ENCODE results near the gene AP2A2. TPM values are rescaled to one million over a fixed set of nuclear protein-coding genes. Genes with fewer than 3 reads are reported as not detected.

AP2A2 gene
- total RNA-seq, 4 donors from 2014 or later = 70.5 to 130 (median 102) TPM

GRCh38 chr11:1052133-1053011, 126.7 kb downstream of the AP2A2 start:
- Histone ChIP-seq H3K27me3 (peaks cover 50% of the 10 kb centered on the region), H3K4me3 (no peak overlapping the region), H3K4me1 (peaks cover 8 to 46% (median 25%) of the 10 kb centered on the region in 4 donors), H3K36me3 (no peaks in the 10 kb centered on the region), H3K9me3 (no peaks in the 10 kb centered on the region), H3K27ac (peak overlapping the region in 3 of 4 donors; percentile 84 to 90 (median 84))
- TF ChIP-seq POLR2A (IDR thresholded peaks at IDR 0.05) = no peak
- TF ChIP-seq EP300 (IDR thresholded peaks at IDR 0.05; ENCODE audit: low read depth) = no peak
- no peak for TF ChIP-seq POLR2AphosphoS5 (IDR thresholded peaks at IDR 0.05)
- TF ChIP-seq CTCF (IDR thresholded peaks at IDR 0.05) = no peak
- intact Hi-C loops (cut with DNase I; ENCODE audit: low total_unique reads) = loop anchor here (10.0 kb wide), 1 partner anchor 198 kb away; no protein-coding TSS in a partner anchor
- in situ Hi-C loops (cut with MboI; ENCODE audit: low pct_ligation_motif_present in 1 of 4, low pct_unique_long_range_greater_than_20kb in 1 of 4, low sequenced_read_pairs in 3 of 4) = no loop called here
- DNase-seq = no peak
- WGBS, 2 donors (ENCODE audit: low coverage in 1 of 2) = 75% methylated on average over 22 of the region's 25 CpGs; no CpG with 5 or more reads in 1 of the 2 donors

DNA sequence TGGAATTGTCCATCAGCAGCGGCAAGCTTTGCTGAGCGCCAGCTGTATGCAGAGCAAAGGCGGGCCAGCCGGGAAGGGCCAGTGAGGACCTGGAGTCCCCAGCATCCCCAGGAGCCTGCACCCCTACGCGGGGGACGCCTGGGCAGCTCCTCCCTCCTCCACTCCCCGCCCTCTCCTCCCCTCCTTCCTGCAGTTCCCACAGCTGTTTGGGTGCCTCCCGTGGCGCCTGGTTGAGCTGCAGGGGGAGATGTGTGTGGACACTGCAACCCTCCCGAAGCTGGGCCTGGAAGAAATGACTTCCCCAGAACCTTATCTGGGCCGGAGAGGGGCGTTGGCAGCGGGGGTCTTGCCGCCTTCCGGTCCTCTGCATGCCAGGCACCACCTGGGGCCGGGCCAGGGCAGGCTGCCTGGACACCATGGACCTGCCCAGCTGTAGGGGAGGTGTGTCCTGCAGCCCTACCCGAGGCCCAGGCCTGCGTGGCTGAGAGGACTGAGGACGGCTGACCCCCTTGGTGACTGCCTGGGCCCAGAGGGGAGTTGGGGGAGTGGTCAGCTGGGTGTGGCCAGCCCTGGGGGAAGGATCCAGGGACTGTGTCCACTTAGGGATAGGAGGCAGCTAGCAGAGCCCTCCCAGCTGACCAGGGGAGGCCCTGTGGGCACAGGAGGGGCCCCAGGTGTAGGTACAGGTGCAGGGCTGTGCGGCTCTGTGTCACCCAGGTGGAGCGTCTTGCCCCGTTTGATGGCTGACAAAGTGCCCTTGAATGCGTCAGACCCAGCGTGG, 127.6 kb downstream of the AP2A2 start:
- peak; percentile 49 for DNase-seq
- 67% methylated on average over 22 of the region's 25 CpGs; no CpG with 5 or more reads in 1 of the 2 donors for WGBS, 2 donors (ENCODE audit: low coverage in 1 of 2)
- intact Hi-C loops (cut with DNase I; ENCODE audit: low total_unique reads) = loop anchor here (10.0 kb wide), 1 partner anchor 199 kb away; no protein-coding TSS in a partner anchor
- Histone ChIP-seq H3K9me3 (no peaks in the 10 kb centered on the region), H3K4me1 (peaks cover 8 to 46% (median 25%) of the 10 kb centered on the region in 4 donors), H3K27me3 (peaks cover 41% of the 10 kb centered on the region), H3K36me3 (no peaks in the 10 kb centered on the region), H3K4me3 (peak overlapping the region in 2 of 4 donors; percentile 22 to 25), H3K27ac (peak overlapping the region; percentile 76 to 90 (median 84))
- in situ Hi-C loops (cut with MboI; ENCODE audit: low pct_ligation_motif_present in 1 of 4, low pct_unique_long_range_greater_than_20kb in 1 of 4, low sequenced_read_pairs in 3 of 4) = no loop called here
- no peak for TF ChIP-seq CTCF (IDR thresholded peaks at IDR 0.05)
- peak; percentile 33 for TF ChIP-seq POLR2A (IDR thresholded peaks at IDR 0.05)

DNA sequence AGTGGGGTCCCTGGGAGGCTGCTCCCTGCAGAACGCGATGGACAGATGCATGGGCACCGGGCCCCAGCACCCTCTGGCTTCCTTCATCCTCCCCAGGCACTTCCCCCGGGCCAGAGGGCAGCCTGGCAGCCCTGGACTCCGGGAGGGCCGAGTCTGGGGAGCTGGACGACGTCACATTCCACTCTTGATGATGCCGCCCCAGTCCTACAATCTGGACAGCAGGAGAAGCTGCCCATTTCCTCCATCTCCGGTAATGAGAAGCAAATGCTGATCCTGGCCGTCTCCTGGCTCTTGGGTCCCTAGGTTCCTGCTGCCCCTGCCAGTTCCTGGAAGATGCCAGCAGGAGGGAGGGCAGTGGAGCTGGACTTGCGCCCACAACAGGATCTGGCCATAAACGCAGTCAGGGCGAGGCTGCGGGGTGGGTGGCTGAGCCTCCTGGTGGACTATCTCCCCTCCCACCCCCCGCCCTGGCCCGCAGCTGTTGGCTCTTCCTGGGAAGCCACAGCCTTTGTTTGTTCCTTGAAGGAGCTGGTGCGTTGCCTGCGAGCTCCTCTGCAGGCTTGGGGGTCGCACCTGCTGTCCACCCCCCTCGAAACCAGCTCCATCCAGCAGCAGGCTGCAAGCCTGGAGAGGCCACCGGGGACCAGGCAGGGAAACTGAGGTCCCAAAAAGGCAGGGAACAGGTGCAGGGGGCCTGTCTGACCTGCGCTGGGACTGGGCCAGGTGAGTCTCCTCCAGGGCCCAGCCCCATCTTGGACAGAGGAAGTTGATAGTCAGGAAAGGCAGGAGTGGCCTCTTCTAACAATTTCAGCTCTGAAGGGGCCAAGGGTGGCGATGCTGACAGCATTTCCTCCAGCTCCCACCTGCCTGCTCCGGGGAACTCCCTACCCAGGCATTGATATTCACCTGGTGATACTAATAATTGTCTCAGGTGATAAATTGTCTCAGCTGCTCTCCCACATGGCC, 128.8 kb downstream of the AP2A2 start:
- Histone ChIP-seq H3K36me3 (no peaks in the 10 kb centered on the region), H3K4me1 (peaks cover 8 to 46% (median 25%) of the 10 kb centered on the region in 4 donors), H3K27ac (peak overlapping the region; percentile 76 to 90 (median 84)), H3K27me3 (peaks cover 30% of the 10 kb centered on the region), H3K9me3 (no peaks in the 10 kb centered on the region), H3K4me3 (peak overlapping the region in 3 of 4 donors; percentile 4 to 25 (median 22))
- WGBS, 2 donors (ENCODE audit: low coverage in 1 of 2) = 31 to 60% methylated on average over 3 to 23 of the region's 25 CpGs
- intact Hi-C loops (cut with DNase I; ENCODE audit: low total_unique reads) (loop anchor here (10.0 kb wide), 1 partner anchor 200 kb away; no protein-coding TSS in a partner anchor), in situ Hi-C loops (cut with MboI; ENCODE audit: low pct_ligation_motif_present in 1 of 4, low pct_unique_long_range_greater_than_20kb in 1 of 4, low sequenced_read_pairs in 3 of 4) (no loop called here)
- peak; percentile 87 for DNase-seq
- TF ChIP-seq POLR2A (IDR thresholded peaks at IDR 0.05) = peak; percentile 78
- TF ChIP-seq CTCF (IDR thresholded peaks at IDR 0.05) = peak in 3 of 5 experiments; percentile 17 to 52 (median 37)
- peak; percentile 24 to 78 (median 76) for TF ChIP-seq POLR2AphosphoS5 (IDR thresholded peaks at IDR 0.05)
- no peak for TF ChIP-seq EP300 (IDR thresholded peaks at IDR 0.05; ENCODE audit: low read depth)
